C4-2B (cell line): ENCODE data around the gene LPP.
"Not testable (repeated sequence)": the region's sequence is repeated elsewhere in the genome, so short reads cannot be mapped to it uniquely, and the experiment has no call there.

ENCODE experiments used
- H3K27ac ChIP-seq: fragments of 450-650 bp; 2 replicates; pipeline ENCODE4 v1.5.1; 2017
- CTCF ChIP-seq: fragments of 450-650 bp; conservative IDR thresholded peaks from 2 replicates; pipeline ENCODE4 v1.5.1; 2017; ENCODE audit warnings: mild to moderate bottlenecking
- ZFX ChIP-seq: fragments of 450-650 bp; IDR thresholded peaks from 2 replicates; pipeline ENCODE4 v1.6.1; 2017

Gene LPP

DNA sequence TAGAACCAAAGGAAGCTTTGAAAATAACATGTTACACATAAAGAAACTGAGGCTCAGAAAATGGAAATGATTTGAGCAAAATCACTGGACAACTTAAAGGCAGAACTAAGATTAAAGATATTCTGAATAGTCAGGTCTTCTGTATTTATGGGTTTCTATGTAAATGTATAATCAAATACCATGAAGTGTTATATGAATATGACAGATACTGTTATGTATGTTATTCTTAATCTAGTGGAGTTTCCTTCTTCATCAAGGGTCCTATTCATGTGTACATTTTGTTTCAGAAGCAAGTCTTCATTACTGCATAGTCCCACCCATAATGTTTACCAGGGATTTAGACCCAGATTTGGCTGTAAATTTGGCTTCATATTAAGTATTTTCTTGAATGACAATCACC is 547.0 kb downstream of the LPP start:
- TF ChIP-seq ZFX (no peak), CTCF (no peak)
- no peak overlapping the region for H3K27ac ChIP-seq

DNA sequence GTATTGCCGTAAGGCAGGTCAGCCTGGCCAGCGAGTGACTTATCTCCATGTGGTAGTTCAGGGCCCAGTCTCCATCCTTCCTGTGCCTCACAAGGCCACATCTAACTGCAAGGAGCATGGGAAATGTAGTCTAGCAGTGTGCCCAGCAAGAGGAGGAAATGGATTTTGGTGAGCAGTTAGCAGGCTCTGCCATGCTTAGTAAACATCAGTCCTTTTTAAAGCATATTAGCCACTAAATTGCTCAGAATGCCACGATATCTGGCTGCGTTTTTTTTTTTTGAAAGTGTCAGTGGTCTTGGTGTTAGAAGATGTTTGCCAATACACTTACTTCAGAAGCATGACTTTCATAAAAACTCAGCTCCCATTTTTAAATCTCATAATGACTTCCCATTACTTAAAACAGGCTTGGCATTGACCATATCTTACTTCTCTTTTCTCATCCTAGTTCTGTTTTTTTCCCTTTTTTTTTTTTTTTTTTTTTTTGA is 547.6 kb downstream of the LPP start:
- TF ChIP-seq CTCF, result no peak
- no peak for TF ChIP-seq ZFX

GRCh38 chr3:188702028-188702427 is 548.1 kb downstream of the LPP start:
- H3K27ac ChIP-seq, result not testable (repeated sequence)

More for the DNA sequence above, 547.6 kb downstream of the LPP start:
- H3K27ac ChIP-seq, result no peak overlapping the region

- no peak overlapping the region for H3K27ac ChIP-seq
- TF ChIP-seq CTCF (no peak), ZFX (no peak)
Measured at GRCh38 chr3:188706176-188706575, 552.2 kb downstream of the LPP start.

GRCh38 chr3:188706599-188706998 is 552.6 kb downstream of the LPP start:
- TF ChIP-seq ZFX, result no peak
- no peak for TF ChIP-seq CTCF
- H3K27ac ChIP-seq, result no peak overlapping the region

DNA sequence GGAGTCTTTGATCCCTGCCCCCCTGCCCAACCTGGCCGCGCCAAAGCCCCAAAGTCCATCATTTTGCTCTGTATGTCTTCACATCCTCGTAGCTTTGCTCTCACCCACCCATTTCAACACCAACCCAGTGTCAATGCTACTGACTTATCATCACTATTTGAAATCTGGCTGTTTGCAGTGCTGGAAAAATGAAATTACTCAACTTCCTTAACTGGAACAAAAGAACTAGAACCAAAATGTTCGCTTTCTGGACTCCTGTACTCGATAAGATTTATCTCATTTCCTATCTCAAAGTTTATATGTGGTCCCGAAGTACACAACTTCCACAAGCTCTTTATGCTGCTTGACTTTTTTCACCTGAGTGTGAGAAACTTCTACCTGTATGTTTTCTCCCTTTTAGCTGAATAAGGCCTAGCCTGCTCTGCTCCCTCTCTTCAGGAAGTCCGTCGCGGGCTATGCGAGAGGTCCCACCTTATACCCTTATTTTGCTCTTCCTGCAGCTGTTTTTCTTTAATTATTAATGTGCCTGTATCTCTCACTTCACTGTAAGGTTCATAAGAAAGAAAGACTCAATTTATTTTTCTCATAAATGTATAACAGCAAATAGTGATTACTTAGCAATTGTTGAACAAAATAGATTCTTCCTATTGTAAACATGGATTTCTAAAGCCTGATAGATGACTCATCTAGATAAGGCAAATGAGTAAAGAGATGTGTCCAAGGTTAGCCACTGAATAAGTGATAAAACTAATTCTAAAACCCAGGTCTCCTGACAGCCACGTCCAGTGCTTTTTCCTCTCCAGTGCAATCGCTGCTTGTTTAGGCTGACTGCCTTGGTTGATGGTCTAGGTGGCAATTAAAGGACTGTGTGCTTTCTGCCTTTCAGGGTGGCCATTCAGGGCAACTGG is 553.7 kb downstream of the LPP start:
- no peak for TF ChIP-seq CTCF
- no peak for TF ChIP-seq ZFX
- no peak overlapping the region for H3K27ac ChIP-seq

DNA sequence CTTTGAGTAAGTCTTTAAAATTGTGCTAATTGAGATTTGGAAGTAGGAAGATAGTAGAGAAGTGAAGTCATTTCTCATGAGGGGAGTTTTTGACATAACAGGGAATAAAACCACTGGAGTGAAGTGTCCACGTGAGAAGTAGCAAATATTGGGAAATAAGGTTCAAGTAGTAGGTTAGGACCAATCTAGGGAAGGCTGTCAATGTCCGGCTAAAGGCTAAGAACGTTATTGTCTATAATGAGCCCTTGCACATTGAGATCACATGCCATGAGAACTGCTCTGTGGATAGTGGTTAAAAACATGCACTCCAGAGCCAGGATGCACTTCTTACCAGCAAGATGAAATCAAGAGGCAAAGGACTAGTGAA is 557.9 kb downstream of the LPP start:
- no peak for TF ChIP-seq ZFX
- no peak for TF ChIP-seq CTCF
- H3K27ac ChIP-seq, result no peak overlapping the region; the same call in 1 of the 2 replicates
